PC-9 (cell line): Measurements from ENCODE around the gene CIAO3.

ENCODE experiments used
- CTCF ChIP-seq: fragments of 200-600 bp; sonication (generic); conservative IDR thresholded peaks from 2 replicates; pipeline ENCODE4 v1.6.1; 2017; ENCODE audit warnings: mixed run types, antibody characterized with exemption, mild to moderate bottlenecking, moderate library complexity
- EZH2 ChIP-seq: fragments of 200-600 bp; sonication (generic); IDR thresholded peaks from 2 replicates; pipeline ENCODE4 v1.8.0; 2017; ENCODE audit warnings: antibody characterized with exemption, low read depth

GRCh38 chr16:729768-730665 lies 10.8 kb downstream of the CIAO3 start:
- TF ChIP-seq CTCF (no peak), EZH2 (no peak)
